ENCODE data around the gene PRKD2. TPM values are rescaled to one million over a fixed set of nuclear protein-coding genes. Genes with fewer than 3 reads are reported as not detected.
A peak's percentile ranks its signal among the peaks of the same experiment; 100 is the strongest.

Gene PRKD2
- total RNA-seq, 1 donor from 2014 or later, result 132 TPM

- TF ChIP-seq CTCF (IDR thresholded peaks at IDR 0.05; ENCODE audit: unreplicated experiment), result no peak
- Mint-ChIP-seq H3K27me3 (ENCODE audit: unreplicated experiment) (peaks cover 9% of the 10 kb centered on the region), H3K4me3 (ENCODE audit: unreplicated experiment) (no peak overlapping the region), H3K27ac (ENCODE audit: unreplicated experiment) (no peak overlapping the region), H3K4me1 (ENCODE audit: unreplicated experiment) (peaks cover 8% of the 10 kb centered on the region), H3K9me3 (ENCODE audit: unreplicated experiment) (no peaks in the 10 kb centered on the region), H3K36me3 (ENCODE audit: low read depth, unreplicated experiment) (peaks cover 4% of the 10 kb centered on the region)
- DNase-seq (ENCODE audit: low spot score), result no peak
Observed at GRCh38 chr19:46634656-46635218, 82.2 kb downstream of the PRKD2 start.

- TF ChIP-seq CTCF (IDR thresholded peaks at IDR 0.05; ENCODE audit: unreplicated experiment), result no peak
- Mint-ChIP-seq H3K27ac (ENCODE audit: unreplicated experiment) (no peak overlapping the region), H3K9me3 (ENCODE audit: unreplicated experiment) (no peaks in the 10 kb centered on the region), H3K4me1 (ENCODE audit: unreplicated experiment) (peaks cover 9% of the 10 kb centered on the region), H3K4me3 (ENCODE audit: unreplicated experiment) (peak overlapping the region; percentile 81), H3K27me3 (ENCODE audit: unreplicated experiment) (peaks cover 9% of the 10 kb centered on the region), H3K36me3 (ENCODE audit: low read depth, unreplicated experiment) (peaks cover 4% of the 10 kb centered on the region)
- DNase-seq (ENCODE audit: low spot score), result peak; percentile 85
Observed at GRCh38 chr19:46634045-46634655, 82.8 kb downstream of the PRKD2 start.

GRCh38 chr19:46633130-46633529, 83.8 kb downstream of the PRKD2 start:
- no peaks in the 10 kb centered on the region for H3K9me3 Mint-ChIP-seq (ENCODE audit: unreplicated experiment)
- peaks cover 9% of the 10 kb centered on the region for H3K27me3 Mint-ChIP-seq (ENCODE audit: unreplicated experiment)
- no peak for DNase-seq (ENCODE audit: low spot score)
- H3K27ac Mint-ChIP-seq (ENCODE audit: unreplicated experiment), result peak overlapping the region; percentile 30
- H3K36me3 Mint-ChIP-seq (ENCODE audit: low read depth, unreplicated experiment), result peaks cover 4% of the 10 kb centered on the region
- TF ChIP-seq CTCF (IDR thresholded peaks at IDR 0.05; ENCODE audit: unreplicated experiment), result no peak
- no peak overlapping the region for H3K4me3 Mint-ChIP-seq (ENCODE audit: unreplicated experiment)
- peaks cover 9% of the 10 kb centered on the region for H3K4me1 Mint-ChIP-seq (ENCODE audit: unreplicated experiment)

GRCh38 chr19:46631481-46631880, 85.4 kb downstream of the PRKD2 start:
- no peak overlapping the region for H3K4me3 Mint-ChIP-seq (ENCODE audit: unreplicated experiment)
- H3K9me3 Mint-ChIP-seq (ENCODE audit: unreplicated experiment), result no peaks in the 10 kb centered on the region
- no peak for DNase-seq (ENCODE audit: low spot score)
- peaks cover 4% of the 10 kb centered on the region for H3K36me3 Mint-ChIP-seq (ENCODE audit: low read depth, unreplicated experiment)
- TF ChIP-seq CTCF (IDR thresholded peaks at IDR 0.05; ENCODE audit: unreplicated experiment), result no peak
- peaks cover 9% of the 10 kb centered on the region for H3K4me1 Mint-ChIP-seq (ENCODE audit: unreplicated experiment)
- H3K27me3 Mint-ChIP-seq (ENCODE audit: unreplicated experiment), result peaks cover 11% of the 10 kb centered on the region
- no peak overlapping the region for H3K27ac Mint-ChIP-seq (ENCODE audit: unreplicated experiment)

- H3K27ac Mint-ChIP-seq (ENCODE audit: unreplicated experiment), result no peak overlapping the region
- H3K36me3 Mint-ChIP-seq (ENCODE audit: low read depth, unreplicated experiment), result peaks cover 4% of the 10 kb centered on the region
- TF ChIP-seq CTCF (IDR thresholded peaks at IDR 0.05; ENCODE audit: unreplicated experiment), result no peak
- peaks cover 8% of the 10 kb centered on the region for H3K27me3 Mint-ChIP-seq (ENCODE audit: unreplicated experiment)
- no peak overlapping the region for H3K4me3 Mint-ChIP-seq (ENCODE audit: unreplicated experiment)
- peaks cover 9% of the 10 kb centered on the region for H3K4me1 Mint-ChIP-seq (ENCODE audit: unreplicated experiment)
- DNase-seq (ENCODE audit: low spot score), result no peak
- no peaks in the 10 kb centered on the region for H3K9me3 Mint-ChIP-seq (ENCODE audit: unreplicated experiment)
Observed at GRCh38 chr19:46630586-46631205, 86.2 kb downstream of the PRKD2 start.
